GM18868 (cell line): Measurements from ENCODE around the gene CDK18.
"Not testable (repeated sequence)": the region's sequence is repeated elsewhere in the genome, so short reads cannot be mapped to it uniquely, and the experiment has no call there.

Experiments
- ATAC-seq: cut with Tn5 transposase; IDR thresholded peaks from one replicate; pipeline ENCODE4 v1.9.1; 2021; ENCODE audit warnings: mild to moderate bottlenecking, moderate library complexity; ENCODE audit not compliant: unreplicated experiment

CDK18 gene

GRCh38 chr1:205480349-205480985, 24.0 kb upstream of the CDK18 start:
- ATAC-seq, result no peak

DNA sequence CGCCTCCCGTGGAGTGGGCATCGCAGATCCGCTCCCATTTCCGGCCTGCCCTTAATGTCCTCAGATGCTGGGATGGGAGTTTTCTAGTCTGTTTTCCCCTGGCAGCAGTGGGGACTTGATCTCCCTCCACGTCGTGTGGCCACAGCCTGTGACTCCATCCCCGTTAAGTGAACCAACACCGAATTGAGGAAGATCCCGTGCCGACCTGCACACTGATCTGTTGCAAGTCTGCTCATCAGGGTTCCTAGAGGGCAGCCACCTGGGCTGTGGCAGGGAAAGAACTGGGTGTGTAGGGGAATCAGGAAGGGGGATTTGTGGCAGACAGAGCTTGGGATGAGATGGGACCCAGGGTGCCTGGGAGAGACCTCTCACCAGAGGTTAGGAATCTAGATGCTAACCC, 23.3 kb upstream of the CDK18 start:
- no peak for ATAC-seq

DNA sequence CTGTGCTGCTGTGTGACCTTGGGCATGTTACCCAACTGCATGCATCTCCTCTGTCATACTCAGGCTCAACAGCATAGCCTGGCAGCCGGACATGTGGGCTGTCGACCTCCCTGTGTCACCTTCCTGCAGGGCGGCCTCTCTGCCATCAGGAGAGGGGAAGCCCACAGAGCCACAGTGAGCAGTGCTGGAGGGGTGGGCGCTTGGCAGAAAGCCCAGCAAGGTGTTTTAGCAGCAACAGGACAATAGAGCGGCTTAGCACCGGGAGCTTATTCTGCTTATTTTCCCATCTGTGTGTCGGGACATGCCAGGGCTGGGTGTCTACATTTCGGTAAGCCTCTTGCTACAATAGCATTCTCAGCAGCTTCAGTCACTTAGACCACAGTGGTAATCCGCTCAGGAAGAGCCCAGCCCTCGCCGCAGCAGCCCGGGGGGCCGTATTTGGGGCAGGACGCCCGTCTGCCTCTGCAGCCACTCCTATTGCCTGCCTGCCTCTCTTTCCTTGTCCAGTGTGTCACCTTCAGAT, 22.8 kb upstream of the CDK18 start:
- ATAC-seq, result no peak

DNA sequence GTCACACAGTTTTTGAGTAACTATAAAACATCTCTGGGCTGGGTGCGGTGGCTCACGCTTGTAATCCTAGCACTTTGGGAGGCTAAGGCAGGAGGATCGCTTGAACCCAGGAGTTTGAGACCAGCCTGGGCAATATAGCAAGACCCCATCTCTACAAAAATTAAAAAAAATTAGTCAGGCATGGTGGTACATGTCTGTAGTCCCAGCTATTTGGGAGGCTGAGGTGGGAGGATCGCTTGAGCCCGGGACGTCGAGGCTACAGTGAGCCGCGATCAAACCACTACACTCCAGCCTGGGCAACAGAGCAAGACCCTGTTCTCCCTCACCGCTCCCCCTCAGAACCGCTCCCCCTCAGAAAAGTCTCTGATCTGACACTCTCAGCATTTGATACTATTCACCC, 21.9 kb upstream of the CDK18 start:
- not testable (repeated sequence) for ATAC-seq

- ATAC-seq, result no peak
These were observed 21.1 kb upstream of the CDK18 start for GRCh38 chr1:205483372-205483771.

GRCh38 chr1:205484985-205485967, 19.2 kb upstream of the CDK18 start:
- no peak for ATAC-seq

DNA sequence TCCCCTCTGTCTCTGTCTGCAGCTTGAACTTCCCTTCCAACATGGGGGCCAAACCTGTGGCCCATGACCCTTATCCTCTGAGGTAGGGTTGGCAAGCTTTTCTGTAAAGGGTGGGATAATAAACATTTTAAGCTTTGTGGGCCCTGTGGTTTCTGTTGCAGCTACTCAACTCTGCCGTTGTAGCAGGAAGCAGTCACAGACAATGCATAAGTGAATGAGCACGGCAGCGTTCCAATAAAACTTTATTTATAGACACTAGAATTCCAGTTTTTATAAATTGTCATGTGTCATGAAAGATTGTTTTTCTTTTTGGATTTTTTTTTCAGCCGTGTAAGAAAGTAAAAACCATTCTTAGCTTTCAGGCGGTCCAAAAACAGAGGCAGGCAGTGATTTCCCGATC, 18.2 kb upstream of the CDK18 start:
- ATAC-seq, result no peak

DNA sequence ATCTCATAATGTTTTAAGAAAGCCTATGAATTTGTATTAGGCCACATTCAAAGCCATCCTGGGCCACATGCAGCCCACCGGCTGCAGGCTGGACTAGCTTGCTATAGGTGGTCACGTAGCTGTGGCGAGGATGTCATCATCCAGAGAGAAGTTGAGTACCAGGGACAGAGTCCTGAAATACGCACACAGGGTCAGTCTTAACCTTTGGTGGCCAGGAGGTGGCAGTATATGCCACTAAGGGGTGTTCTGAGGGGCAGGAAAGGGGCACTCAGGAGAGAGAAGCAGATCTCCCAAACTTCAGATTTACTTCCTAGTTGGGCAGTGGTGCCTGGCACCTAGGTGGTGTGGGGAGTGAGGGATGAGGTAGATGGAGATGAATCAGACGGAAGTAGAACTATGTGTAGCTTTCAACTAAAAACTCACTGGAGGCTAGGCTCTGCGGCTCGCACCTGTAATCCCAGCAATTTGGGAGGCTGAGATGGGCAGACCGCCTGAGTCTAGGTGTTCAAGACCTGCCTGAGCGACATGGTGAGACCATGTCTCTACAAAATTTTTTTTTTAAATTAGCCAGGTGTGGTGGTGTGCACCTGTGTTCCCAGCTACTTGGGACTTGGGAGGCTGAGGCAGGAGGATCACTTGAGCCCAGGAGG, 16.3 kb upstream of the CDK18 start:
- ATAC-seq, result no peak

GRCh38 chr1:205491794-205492193, 12.7 kb upstream of the CDK18 start:
- no peak for ATAC-seq

- no peak for ATAC-seq
These were observed 12.2 kb upstream of the CDK18 start for GRCh38 chr1:205492201-205492667.

- no peak for ATAC-seq
These were observed 11.7 kb upstream of the CDK18 start for GRCh38 chr1:205492774-205493173.

DNA sequence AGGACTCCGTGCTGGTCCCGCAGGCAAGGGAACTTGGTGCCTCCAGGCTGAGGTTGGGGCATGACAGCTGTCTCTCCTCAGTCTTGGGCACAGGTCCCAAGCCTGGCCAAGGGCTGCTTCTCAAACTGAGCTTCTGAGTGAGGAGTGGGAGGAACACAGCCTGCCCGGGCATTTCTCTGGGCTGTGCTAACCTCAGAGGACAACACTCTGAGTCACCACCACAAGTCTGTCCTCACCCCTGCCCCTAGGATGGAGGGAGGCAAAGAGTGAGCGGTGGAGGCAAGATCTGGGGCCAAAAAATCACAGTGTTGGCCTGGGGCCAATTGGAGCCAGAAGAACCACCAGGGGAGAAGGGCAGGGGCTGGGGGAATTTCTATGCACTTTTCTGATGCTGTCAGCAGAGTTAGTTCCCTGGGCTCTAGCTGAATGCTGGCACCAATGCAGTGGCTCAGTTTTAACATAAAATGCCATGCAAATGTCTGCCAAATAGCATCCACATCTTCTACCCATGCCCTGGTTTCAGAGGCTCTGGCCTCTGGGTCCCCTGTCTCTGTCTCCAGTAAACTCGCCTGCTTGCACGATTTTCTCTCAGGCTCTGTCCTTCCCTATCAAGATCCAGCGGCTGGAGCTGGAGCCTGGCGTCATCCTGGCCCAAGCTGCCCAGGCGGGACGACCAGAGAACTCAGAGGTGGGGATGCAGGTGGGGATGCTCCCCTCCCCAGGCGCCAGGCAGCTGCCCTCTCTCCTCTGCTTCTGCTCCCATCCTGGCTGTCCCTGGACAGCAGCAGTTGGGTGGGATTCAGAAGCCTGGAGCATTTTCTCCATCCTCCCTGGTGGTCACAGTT, 11.0 kb upstream of the CDK18 start:
- no peak for ATAC-seq

DNA sequence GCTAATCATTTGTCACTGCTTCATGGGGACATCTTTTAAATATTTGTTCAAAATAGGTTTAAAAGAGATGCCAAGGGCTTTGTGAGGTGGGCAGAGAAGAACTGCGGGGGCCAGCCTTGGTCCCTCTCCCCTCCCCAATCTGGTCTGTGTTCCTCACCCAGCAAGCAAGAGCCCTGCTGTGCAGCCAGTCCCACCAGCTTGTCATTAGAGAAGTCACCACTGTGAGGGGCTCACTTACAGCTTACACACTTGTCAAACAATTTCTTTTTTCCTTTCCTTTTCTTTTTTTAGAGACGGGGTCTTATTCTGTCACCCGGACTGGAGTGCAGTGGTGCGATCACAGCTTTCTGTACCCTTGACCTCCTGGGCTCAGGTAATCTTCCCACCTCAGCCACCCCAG, 10.4 kb upstream of the CDK18 start:
- no peak for ATAC-seq

- no peak for ATAC-seq
These were observed 9.1 kb upstream of the CDK18 start for GRCh38 chr1:205495237-205495823.

- ATAC-seq, result no peak
These were observed 7.8 kb upstream of the CDK18 start for GRCh38 chr1:205496661-205497060.

DNA sequence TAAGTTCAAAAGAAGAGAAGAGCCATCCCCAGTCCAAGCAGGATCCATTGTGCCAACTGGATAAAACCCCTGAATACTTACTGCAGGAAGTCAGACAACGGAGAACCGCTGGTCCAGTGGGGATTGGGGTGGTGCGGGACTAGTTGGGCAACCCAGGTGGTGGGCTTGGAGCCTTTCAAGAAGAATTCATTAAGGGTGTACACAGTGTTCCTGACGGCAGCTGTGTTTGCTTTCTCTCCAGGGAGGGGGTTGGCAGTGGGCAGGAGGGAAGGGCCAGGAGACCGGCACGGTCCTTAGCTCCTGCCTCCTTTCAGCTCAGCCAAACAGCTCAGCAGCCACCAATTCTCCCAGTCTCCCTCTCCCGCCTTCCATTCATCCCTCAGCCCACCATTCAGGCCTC, 7.1 kb upstream of the CDK18 start:
- no peak for ATAC-seq

DNA sequence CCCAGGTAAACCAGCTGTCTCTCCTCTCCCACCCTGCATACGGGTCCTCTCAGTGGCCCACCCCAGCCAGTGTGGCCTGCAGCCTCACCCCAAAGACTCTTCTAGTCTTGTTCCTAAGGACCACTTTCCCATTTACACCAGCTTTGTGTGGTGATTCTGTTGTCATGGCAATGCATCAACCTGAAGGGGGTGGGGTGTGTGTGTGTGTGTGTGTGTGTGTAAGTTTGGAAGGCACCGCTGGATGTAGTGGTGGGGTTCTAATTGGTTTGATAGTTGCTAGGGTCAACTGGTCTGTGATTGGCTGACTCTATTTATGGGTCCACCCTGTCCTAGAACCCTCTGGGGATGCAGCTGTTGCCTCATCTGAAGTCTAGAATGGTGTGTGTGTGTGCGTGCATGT, 4.7 kb upstream of the CDK18 start:
- ATAC-seq, result no peak

- ATAC-seq, result no peak
These were observed 3.9 kb upstream of the CDK18 start for GRCh38 chr1:205500240-205501233.
